Upper lobe of left lung (tissue), 6 donors: Measurements from ENCODE around the gene FRMPD1. TPM values are rescaled to one million over a fixed set of nuclear protein-coding genes. Genes with fewer than 3 reads are reported as not detected.

ENCODE experiments used
- ATAC-seq, 2 donors: fragments of 200-7000 bp; cut with Tn5 transposase; one replicate each; pipeline ENCODE4 v1.9.1; 2022; ENCODE audit warnings: mild to moderate bottlenecking in 2 of 2, moderate library complexity in 2 of 2; ENCODE audit not compliant: low FRiP score in 2 of 2
- DNase-seq, 2 donors: peaks; one replicate each; pipeline ENCODE4 v3.0.0-alpha.2; 2019 to 2020
- H3K27ac ChIP-seq, 4 donors: fragments of 200-600 bp; sonication (generic); one replicate each; pipeline ENCODE4 v1.5.1; 2016 to 2019
- H3K27me3 ChIP-seq, 4 donors: fragments of 200-600 bp; sonication (generic); one replicate each; pipeline ENCODE4 v1.5.1; 2017 to 2019
- H3K36me3 ChIP-seq, 4 donors: fragments of 200-600 bp; sonication (generic); one replicate each; pipeline ENCODE4 v1.5.1; 2016 to 2019
- H3K4me1 ChIP-seq, 4 donors: fragments of 200-600 bp; sonication (generic); one replicate each; pipeline ENCODE4 v1.5.1; 2018 to 2019
- H3K4me3 ChIP-seq, 4 donors: fragments of 200-600 bp; sonication (generic); one replicate each; pipeline ENCODE4 v1.5.1; 2017 to 2019; ENCODE audit warnings: mild to moderate bottlenecking in 2 of 4, moderate library complexity in 1 of 4
- H3K9me3 ChIP-seq, 4 donors: fragments of 200-600 bp; sonication (generic); one replicate each; pipeline ENCODE4 v1.5.1; 2018 to 2019
- CTCF ChIP-seq, 6 experiments: fragments of 450-650 bp in 4 of 6; fragments of 200-600 bp in 2 of 6; sonication (generic) in 2 of 6; IDR thresholded peaks; one replicate each; pipeline ENCODE4 v1.5.1; 2016 to 2019; ENCODE audit warnings: antibody characterized with exemption in 6 of 6
- EP300 ChIP-seq, 4 donors: sonication (generic); formaldehyde crosslinking; IDR thresholded peaks; one replicate each; pipeline ENCODE4 v1.5.1; 2017; ENCODE audit warnings: antibody characterized with exemption in 4 of 4, control low read depth in 2 of 4
- POLR2A ChIP-seq, 4 donors: fragments of 450-650 bp; IDR thresholded peaks; one replicate each; pipeline ENCODE4 v1.5.1; 2016 to 2017; ENCODE audit warnings: antibody characterized with exemption in 4 of 4, mild to moderate bottlenecking in 2 of 4
- POLR2AphosphoS5 ChIP-seq, 2 donors: sonication (generic); formaldehyde crosslinking; IDR thresholded peaks; one replicate each; pipeline ENCODE4 v1.5.1; 2017; ENCODE audit warnings: antibody characterized with exemption in 2 of 2
- WGBS, 2 donors: methylation state at CpG; one replicate each; pipeline ENCODE4 v1.1.5; 2017 to 2018; 5-methylcytosine and 5-hydroxymethylcytosine counted together
- total RNA-seq, 6 donors: library from RNA; depleted of rRNA in 4 of 6; stranded (reverse); fragments of >200 nt in 4 of 6; gene quantifications; one replicate each; pipeline versions ENCODE4 v1.1.0 to v1.2.1, GENCODE V29; 2016 to 2021
- donor health status: DM: no; HTN: no; CAD: no; lungs with moderate emphysema.
- donor health status: DM: no; HTN: yes; CAD: no; lungs with severe emphysema.

FRMPD1 gene
- total RNA-seq, 6 donors from 2014 or later = under 0.01 to 0.39 (median 0.17) TPM; not detected in 1

GRCh38 chr9:37618817-37619216 is 31.9 kb upstream of the FRMPD1 start:
- H3K27ac ChIP-seq = no peak overlapping the region
- H3K9me3 ChIP-seq = no peaks in the 10 kb centered on the region
- ATAC-seq (no peak), DNase-seq (no peak)
- no peak overlapping the region for H3K4me3 ChIP-seq
- no peaks in the 10 kb centered on the region for H3K36me3 ChIP-seq
- TF ChIP-seq POLR2A (IDR thresholded peaks at IDR 0.05) = no peak
- no peak for TF ChIP-seq EP300 (IDR thresholded peaks at IDR 0.05)
- no peak for TF ChIP-seq CTCF (IDR thresholded peaks at IDR 0.05)
- no peak for TF ChIP-seq POLR2AphosphoS5 (IDR thresholded peaks at IDR 0.05)
- 89 to 92% methylated on average over 4 of the region's 4 CpGs for WGBS, 2 donors
- no peaks in the 10 kb centered on the region for H3K4me1 ChIP-seq
- no peaks in the 10 kb centered on the region for H3K27me3 ChIP-seq

DNA sequence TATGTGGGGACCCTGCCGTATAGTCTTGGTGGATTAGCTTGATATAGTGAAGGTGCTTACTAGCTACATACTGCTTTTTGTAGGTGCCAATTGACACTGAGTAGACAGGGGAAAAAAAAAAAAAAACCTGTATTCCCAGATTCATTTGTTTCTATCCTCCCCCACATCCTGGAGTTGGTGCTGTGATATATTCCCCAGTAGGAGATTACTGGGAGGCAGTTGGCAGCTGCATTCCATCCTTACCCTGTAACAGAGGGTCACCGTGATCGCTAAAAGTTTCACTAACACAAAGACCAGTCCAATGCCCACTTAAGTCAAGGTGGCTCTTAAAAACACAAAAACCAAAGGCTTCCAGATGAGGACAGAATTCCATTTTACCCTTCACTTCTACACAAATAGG is 30.9 kb upstream of the FRMPD1 start:
- no peak overlapping the region for H3K4me3 ChIP-seq

DNA sequence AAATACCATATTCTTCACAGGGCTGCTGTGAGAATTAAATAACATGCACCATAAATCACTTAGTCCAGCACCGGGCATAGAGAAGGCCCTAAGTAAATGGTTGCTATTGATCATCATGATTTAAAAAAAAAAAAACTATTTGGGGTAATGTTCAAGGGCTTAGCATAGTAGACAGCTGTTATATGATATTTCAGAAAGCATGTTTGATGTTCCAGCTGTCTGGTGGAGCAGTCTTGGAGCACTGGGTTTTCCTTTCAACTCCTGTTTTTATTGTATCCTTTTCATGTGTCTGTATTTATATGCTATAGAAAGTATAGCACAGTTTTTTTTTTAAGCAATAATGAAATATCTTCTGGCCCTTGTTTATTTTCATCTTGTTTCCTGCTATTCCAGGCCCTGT is 30.4 kb upstream of the FRMPD1 start:
- Histone ChIP-seq H3K9me3 (no peaks in the 10 kb centered on the region), H3K4me3 (no peak overlapping the region), H3K36me3 (no peaks in the 10 kb centered on the region), H3K27me3 (no peaks in the 10 kb centered on the region), H3K27ac (no peak overlapping the region), H3K4me1 (no peaks in the 10 kb centered on the region)
- TF ChIP-seq POLR2AphosphoS5 (IDR thresholded peaks at IDR 0.05) = no peak
- TF ChIP-seq CTCF (IDR thresholded peaks at IDR 0.05) = no peak
- TF ChIP-seq EP300 (IDR thresholded peaks at IDR 0.05) = no peak
- TF ChIP-seq POLR2A (IDR thresholded peaks at IDR 0.05) = no peak
- DNase-seq = no peak
- ATAC-seq = no peak
- WGBS, 2 donors = 82 to 95% methylated on average over 1 of the region's 1 CpG

More for the DNA sequence above, 30.9 kb upstream of the FRMPD1 start:
- no peaks in the 10 kb centered on the region for H3K9me3 ChIP-seq
- TF ChIP-seq CTCF (IDR thresholded peaks at IDR 0.05) (no peak), POLR2AphosphoS5 (IDR thresholded peaks at IDR 0.05) (no peak), EP300 (IDR thresholded peaks at IDR 0.05) (no peak), POLR2A (IDR thresholded peaks at IDR 0.05) (no peak)
- ATAC-seq (no peak), DNase-seq (no peak)
- H3K27me3 ChIP-seq = no peaks in the 10 kb centered on the region
- H3K36me3 ChIP-seq = no peaks in the 10 kb centered on the region
- H3K4me1 ChIP-seq = no peaks in the 10 kb centered on the region
- WGBS, 2 donors = 84 to 92% methylated on average over 3 of the region's 3 CpGs
- no peak overlapping the region for H3K27ac ChIP-seq

DNA sequence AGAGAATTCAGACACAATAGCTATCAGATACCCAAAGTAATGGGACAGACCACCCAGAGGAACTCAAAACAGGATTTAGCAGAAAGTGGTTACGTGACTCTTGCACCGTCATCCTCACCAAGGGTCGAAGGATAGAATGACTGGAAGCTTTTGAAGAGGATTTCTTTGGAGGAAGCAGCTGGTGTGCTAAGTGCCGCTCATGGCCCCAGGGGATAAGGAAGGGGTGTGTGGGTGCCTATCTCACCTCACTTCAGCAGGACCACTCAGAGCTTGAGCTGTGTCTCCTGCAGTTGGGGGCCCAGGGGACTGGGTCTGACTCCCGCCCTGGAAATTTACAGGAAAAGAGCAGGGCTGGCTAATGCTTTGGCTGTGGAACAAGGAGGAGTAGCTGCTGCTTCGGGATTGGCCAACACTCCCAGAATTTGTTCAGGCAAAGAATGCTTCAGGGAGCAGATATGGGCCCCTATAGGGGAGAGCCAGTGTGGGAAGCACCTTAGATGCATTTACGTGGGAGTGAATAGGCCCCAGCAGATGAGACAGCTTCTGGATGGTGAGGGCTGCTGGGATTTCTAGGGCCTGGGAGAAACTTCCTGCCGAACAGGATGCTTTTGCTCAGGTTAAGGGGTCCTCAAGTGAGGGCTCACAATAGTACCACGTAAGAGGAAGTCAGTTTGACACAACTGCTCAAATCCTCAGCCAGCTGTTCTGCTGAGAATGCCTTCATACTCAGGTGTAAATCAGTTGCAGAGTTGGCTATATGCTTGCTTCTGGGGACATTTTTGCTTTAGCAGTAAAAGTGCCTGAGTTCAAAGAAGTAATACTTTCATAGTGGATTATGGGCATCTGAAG is 29.3 kb upstream of the FRMPD1 start:
- no peaks in the 10 kb centered on the region for H3K27me3 ChIP-seq
- H3K36me3 ChIP-seq = no peaks in the 10 kb centered on the region
- H3K4me1 ChIP-seq = no peaks in the 10 kb centered on the region
- WGBS, 2 donors = 54 to 58% methylated on average over 9 of the region's 9 CpGs
- ATAC-seq (no peak), DNase-seq (no peak)
- H3K27ac ChIP-seq = no peak overlapping the region
- H3K9me3 ChIP-seq = no peaks in the 10 kb centered on the region
- no peak overlapping the region for H3K4me3 ChIP-seq
- TF ChIP-seq CTCF (IDR thresholded peaks at IDR 0.05) (no peak), POLR2AphosphoS5 (IDR thresholded peaks at IDR 0.05) (no peak), EP300 (IDR thresholded peaks at IDR 0.05) (no peak)

GRCh38 chr9:37622462-37622861 is 28.3 kb upstream of the FRMPD1 start:
- Histone ChIP-seq H3K27ac (no peak overlapping the region), H3K4me3 (no peak overlapping the region), H3K27me3 (no peaks in the 10 kb centered on the region), H3K4me1 (no peaks in the 10 kb centered on the region), H3K9me3 (no peaks in the 10 kb centered on the region), H3K36me3 (no peaks in the 10 kb centered on the region)
- WGBS, 2 donors = 76 to 84% methylated on average over 4 of the region's 4 CpGs
- no peak for ATAC-seq
- DNase-seq = no peak
- TF ChIP-seq EP300 (IDR thresholded peaks at IDR 0.05) (no peak), POLR2AphosphoS5 (IDR thresholded peaks at IDR 0.05) (no peak), CTCF (IDR thresholded peaks at IDR 0.05) (no peak), POLR2A (IDR thresholded peaks at IDR 0.05) (no peak)
